ENCODE measurements around the gene ACSL4.
"Not testable (repeated sequence)": the region's sequence is repeated elsewhere in the genome, so short reads cannot be mapped to it uniquely, and the experiment has no call there.

The ACSL4 gene

GRCh38 chrX:109658391-109658790 lies 74.7 kb downstream of the ACSL4 start:
- no peak for DNase-seq

- DNase-seq = not testable (repeated sequence)
These were observed 75.7 kb downstream of the ACSL4 start for GRCh38 chrX:109657364-109657763.

- no peak for DNase-seq
These were observed 76.3 kb downstream of the ACSL4 start for GRCh38 chrX:109656774-109657173.

GRCh38 chrX:109655502-109656201 lies 77.4 kb downstream of the ACSL4 start:
- DNase-seq = no peak

GRCh38 chrX:109654516-109655109 lies 78.4 kb downstream of the ACSL4 start:
- no peak for DNase-seq

- not testable (repeated sequence) for DNase-seq
These were observed 88.4 kb downstream of the ACSL4 start for GRCh38 chrX:109644671-109645070.

- no peak for DNase-seq
These were observed 89.4 kb downstream of the ACSL4 start for GRCh38 chrX:109643687-109644086.

GRCh38 chrX:109638158-109638557 lies 94.9 kb downstream of the ACSL4 start:
- DNase-seq = no peak

GRCh38 chrX:109637477-109637876 lies 95.6 kb downstream of the ACSL4 start:
- not testable (repeated sequence) for DNase-seq

GRCh38 chrX:109635146-109635545 lies 97.9 kb downstream of the ACSL4 start:
- no peak for DNase-seq

- no peak for DNase-seq
These were observed 100.1 kb downstream of the ACSL4 start for GRCh38 chrX:109632906-109633504.

- no peak for DNase-seq
These were observed 103.7 kb downstream of the ACSL4 start for GRCh38 chrX:109629310-109629709.

GRCh38 chrX:109626637-109627036 lies 106.4 kb downstream of the ACSL4 start:
- no peak for DNase-seq

GRCh38 chrX:109624641-109625616 lies 108.1 kb downstream of the ACSL4 start, which contains the start of gene KCNE5:
TSS of gene KCNE5 (minus strand) at chrX:109625172. CDS start at chrX:109625020, 152 bp downstream.
- DNase-seq = no peak

GRCh38 chrX:109623997-109624396 lies 109.1 kb downstream of the ACSL4 start:
- no peak for DNase-seq

- no peak for DNase-seq
These were observed 110.8 kb downstream of the ACSL4 start for GRCh38 chrX:109622270-109622669.

GRCh38 chrX:109619771-109620170 lies 113.3 kb downstream of the ACSL4 start:
- DNase-seq = no peak

- no peak for DNase-seq
These were observed 118.1 kb downstream of the ACSL4 start for GRCh38 chrX:109614951-109615350.

- no peak for DNase-seq
These were observed 131.6 kb downstream of the ACSL4 start for GRCh38 chrX:109601486-109601885.

GRCh38 chrX:109600237-109600651 lies 132.8 kb downstream of the ACSL4 start:
- no peak for DNase-seq

GRCh38 chrX:109596015-109596414 lies 137.0 kb downstream of the ACSL4 start:
- no peak for DNase-seq
